Keratinocyte (primary cell): ENCODE results near the gene SYNE2. TPM values are rescaled to one million over a fixed set of nuclear protein-coding genes. Genes with fewer than 3 reads are reported as not detected.

Source experiments
- DNase-seq: peaks from one replicate; pipeline ENCODE4 v3.0.0-alpha.2; 2011; ENCODE audit warnings: low read depth, missing footprints, low spot score
- FAIRE-seq: peaks from 2 replicates; lab custom pipeline; 2011; peaks lifted over from hg19 to GRCh38; lab: Jason Lieb, UNC
- H2AFZ ChIP-seq: 2 replicates; pipeline ENCODE4 v1.6.0; 2012; ENCODE audit warnings: low read length, control low read depth, inconsistent platforms; ENCODE audit not compliant: control insufficient read depth
- H3K27ac ChIP-seq: 2 replicates; pipeline ENCODE4 v1.5.1; 2011; ENCODE audit warnings: low read length; ENCODE audit not compliant: control insufficient read depth, insufficient read depth
- H3K27me3 ChIP-seq: 3 replicates; pipeline ENCODE4 v1.6.0; 2011; ENCODE audit warnings: low read length; ENCODE audit not compliant: control insufficient read depth, insufficient read depth; ENCODE audit errors: extremely low read depth
- H3K36me3 ChIP-seq, 2 experiments: 2 replicates in 1 of 2; 3 replicates in 1 of 2; pipeline ENCODE4 v1.5.1; 2011; ENCODE audit warnings: low read length in 2 of 2, mild to moderate bottlenecking in 1 of 2; ENCODE audit not compliant: control insufficient read depth in 2 of 2, insufficient read depth in 2 of 2; ENCODE audit errors: extremely low read depth in 1 of 2
- H3K4me1 ChIP-seq: 3 replicates; pipeline ENCODE4 v1.5.1; 2011; ENCODE audit warnings: low read length; ENCODE audit not compliant: control insufficient read depth, insufficient read depth; ENCODE audit errors: extremely low read depth
- H3K4me2 ChIP-seq: 3 replicates; pipeline ENCODE4 v1.6.0; 2011; ENCODE audit warnings: low read depth, low read length; ENCODE audit not compliant: control insufficient read depth, insufficient read depth; ENCODE audit errors: extremely low read depth
- H3K4me3 ChIP-seq, 3 experiments: fragments of 200-600 bp in 1 of 3; sonication (generic) in 1 of 3; 2 replicates in 2 of 3; 3 replicates in 1 of 3; pipeline ENCODE4 v1.5.1; 2011 to 2016; ENCODE audit warnings: low read length in 3 of 3, mild to moderate bottlenecking in 3 of 3, control low read depth in 2 of 3, inconsistent platforms in 1 of 3, low read depth in 1 of 3, mixed read lengths in 1 of 3, mixed run types in 1 of 3, moderate library complexity in 1 of 3; ENCODE audit not compliant: control insufficient read depth in 2 of 3, insufficient read depth in 2 of 3; ENCODE audit errors: extremely low read depth in 1 of 3
- H3K79me2 ChIP-seq: 2 replicates; pipeline ENCODE4 v1.6.0; 2012; ENCODE audit warnings: low read length; ENCODE audit not compliant: control insufficient read depth, insufficient read depth
- H3K9ac ChIP-seq: 3 replicates; pipeline ENCODE4 v1.6.0; 2011; ENCODE audit warnings: low read length; ENCODE audit not compliant: control insufficient read depth, insufficient read depth; ENCODE audit errors: extremely low read depth
- H3K9me1 ChIP-seq: 3 replicates; pipeline ENCODE4 v1.6.0; 2011; ENCODE audit warnings: low read length; ENCODE audit not compliant: control insufficient read depth, insufficient read depth; ENCODE audit errors: extremely low read depth
- H3K9me3 ChIP-seq: 2 replicates; pipeline ENCODE4 v1.5.1; 2012; ENCODE audit warnings: low read depth, low read length; ENCODE audit not compliant: control insufficient read depth
- H4K20me1 ChIP-seq: 3 replicates; pipeline ENCODE4 v1.6.0; 2011; ENCODE audit warnings: low read length; ENCODE audit not compliant: control insufficient read depth, insufficient read depth; ENCODE audit errors: extremely low read depth
- EZH2 ChIP-seq: IDR thresholded peaks from one replicate; pipeline ENCODE4 v1.6.1; 2012; ENCODE audit warnings: inconsistent platforms, mild to moderate bottlenecking, low read length, moderate library complexity
- dilution Hi-C: fragments of 300-500 bp; cut with MboI; formaldehyde crosslinking; loops from one replicate; pipeline ENCODE4 v1.7.0; 2020; ENCODE audit warnings: low sequenced_read_pairs; ENCODE audit not compliant: extremely low pct_ligation_motif_present
- polyA plus RNA-seq, 5 experiments: library from polyadenylated mRNA; depleted of rRNA in 3 of 5; stranded (reverse) in 3 of 5; stranded (forward) in 1 of 5; unstranded in 1 of 5; fragments of >200 nt; gene quantifications; 1 replicate in 1 of 5; 2 replicates in 3 of 5; 3 replicates in 1 of 5; pipeline versions ENCODE4 v1.2.1 to v1.2.3, GENCODE V29; 2011 to 2012; ENCODE audit warnings: missing spikeins in 2 of 5, low read depth in 1 of 5, low replicate concordance in 1 of 5
- TF ChIP-seq, protein P1 (sequence below), 3 experiments: IDR thresholded peaks in 1 of 3; conservative IDR thresholded peaks in 1 of 3; optimal IDR thresholded peaks in 1 of 3; 2 replicates in 2 of 3; 3 replicates in 1 of 3; pipeline versions ENCODE3 to v1.5.1; 2011; ENCODE audit warnings: low read length in 3 of 3, mild to moderate bottlenecking in 3 of 3, moderate library complexity in 2 of 3, control low read depth in 1 of 3, inconsistent platforms in 1 of 3; ENCODE audit not compliant: insufficient read depth in 2 of 3; ENCODE audit errors: extremely low read depth in 1 of 3

The SYNE2 gene
- polyA plus RNA-seq, 1 donor (not counting 4 experiments of a cell fraction or from before 2014, with no cell fraction given): 9.9 TPM

- H3K27me3 ChIP-seq: no peaks in the 10 kb centered on the region
- H3K79me2 ChIP-seq: no peaks in the 10 kb centered on the region
- peaks cover 0 to 20% of the 10 kb centered on the region in 2 experiments for H3K36me3 ChIP-seq
- H2AFZ ChIP-seq: no peak overlapping the region
- no peak overlapping the region for H3K27ac ChIP-seq
- no peak for DNase-seq
- no peaks in the 10 kb centered on the region for H4K20me1 ChIP-seq
- dilution Hi-C loops: no loop called here
- FAIRE-seq: no peak
- no peak overlapping the region for H3K4me3 ChIP-seq
- H3K9me3 ChIP-seq: no peaks in the 10 kb centered on the region
- TF ChIP-seq, protein P1, sequence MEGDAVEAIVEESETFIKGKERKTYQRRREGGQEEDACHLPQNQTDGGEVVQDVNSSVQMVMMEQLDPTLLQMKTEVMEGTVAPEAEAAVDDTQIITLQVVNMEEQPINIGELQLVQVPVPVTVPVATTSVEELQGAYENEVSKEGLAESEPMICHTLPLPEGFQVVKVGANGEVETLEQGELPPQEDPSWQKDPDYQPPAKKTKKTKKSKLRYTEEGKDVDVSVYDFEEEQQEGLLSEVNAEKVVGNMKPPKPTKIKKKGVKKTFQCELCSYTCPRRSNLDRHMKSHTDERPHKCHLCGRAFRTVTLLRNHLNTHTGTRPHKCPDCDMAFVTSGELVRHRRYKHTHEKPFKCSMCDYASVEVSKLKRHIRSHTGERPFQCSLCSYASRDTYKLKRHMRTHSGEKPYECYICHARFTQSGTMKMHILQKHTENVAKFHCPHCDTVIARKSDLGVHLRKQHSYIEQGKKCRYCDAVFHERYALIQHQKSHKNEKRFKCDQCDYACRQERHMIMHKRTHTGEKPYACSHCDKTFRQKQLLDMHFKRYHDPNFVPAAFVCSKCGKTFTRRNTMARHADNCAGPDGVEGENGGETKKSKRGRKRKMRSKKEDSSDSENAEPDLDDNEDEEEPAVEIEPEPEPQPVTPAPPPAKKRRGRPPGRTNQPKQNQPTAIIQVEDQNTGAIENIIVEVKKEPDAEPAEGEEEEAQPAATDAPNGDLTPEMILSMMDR (optimal IDR thresholded peaks at IDR 0.05 in 1 of 3, IDR thresholded peaks at IDR 0.05 in 1 of 3, conservative IDR thresholded peaks at IDR 0.05 in 1 of 3; ENCODE audit: extremely low read depth in 1 of 3, insufficient read depth in 2 of 3, low read length in 3 of 3): no peak
- no peak for TF ChIP-seq EZH2
- no peak overlapping the region for H3K4me2 ChIP-seq
- H3K4me1 ChIP-seq: no peaks in the 10 kb centered on the region
- H3K9ac ChIP-seq: no peak overlapping the region
- H3K9me1 ChIP-seq: no peaks in the 10 kb centered on the region
These were observed 306.8 kb downstream of the SYNE2 start for GRCh38 chr14:64159588-64159987.

- Histone ChIP-seq H3K4me2 (no peak overlapping the region), H3K36me3 (peaks cover 4% of the 10 kb centered on the region in 2 experiments), H3K9me1 (no peaks in the 10 kb centered on the region), H3K4me3 (no peak overlapping the region), H3K27me3 (no peaks in the 10 kb centered on the region), H2AFZ (no peak overlapping the region), H3K4me1 (no peaks in the 10 kb centered on the region), H4K20me1 (no peaks in the 10 kb centered on the region), H3K9ac (no peak overlapping the region), H3K9me3 (no peaks in the 10 kb centered on the region), H3K79me2 (no peaks in the 10 kb centered on the region), H3K27ac (no peak overlapping the region)
- no peak for TF ChIP-seq EZH2
- TF ChIP-seq, protein P1 (optimal IDR thresholded peaks at IDR 0.05 in 1 of 3, IDR thresholded peaks at IDR 0.05 in 1 of 3, conservative IDR thresholded peaks at IDR 0.05 in 1 of 3; ENCODE audit: extremely low read depth in 1 of 3, insufficient read depth in 2 of 3, low read length in 3 of 3): no peak
- dilution Hi-C loops: no loop called here
- DNase-seq (no peak), FAIRE-seq (no peak)
These were observed 317.4 kb downstream of the SYNE2 start for GRCh38 chr14:64170181-64170580.
